ENCODE data around the gene NT5DC3.

- TF ChIP-seq POLR2A (IDR thresholded peaks at IDR 0.05) (no peak), CTCF (IDR thresholded peaks at IDR 0.05) (no peak)
Measured at GRCh38 chr12:103766028-103766427, 75.0 kb downstream of the NT5DC3 start.
